Kidney tubule cell (primary cell): Measurements from ENCODE around the gene UGT1A7.
"Not testable (repeated sequence)": the region's sequence is repeated elsewhere in the genome, so short reads cannot be mapped to it uniquely, and the experiment has no call there.

Experiments used
- DNase-seq: peaks from one replicate; pipeline ENCODE4 v3.0.0-alpha.2; 2018; ENCODE audit warnings: low spot score

UGT1A7 gene

DNA sequence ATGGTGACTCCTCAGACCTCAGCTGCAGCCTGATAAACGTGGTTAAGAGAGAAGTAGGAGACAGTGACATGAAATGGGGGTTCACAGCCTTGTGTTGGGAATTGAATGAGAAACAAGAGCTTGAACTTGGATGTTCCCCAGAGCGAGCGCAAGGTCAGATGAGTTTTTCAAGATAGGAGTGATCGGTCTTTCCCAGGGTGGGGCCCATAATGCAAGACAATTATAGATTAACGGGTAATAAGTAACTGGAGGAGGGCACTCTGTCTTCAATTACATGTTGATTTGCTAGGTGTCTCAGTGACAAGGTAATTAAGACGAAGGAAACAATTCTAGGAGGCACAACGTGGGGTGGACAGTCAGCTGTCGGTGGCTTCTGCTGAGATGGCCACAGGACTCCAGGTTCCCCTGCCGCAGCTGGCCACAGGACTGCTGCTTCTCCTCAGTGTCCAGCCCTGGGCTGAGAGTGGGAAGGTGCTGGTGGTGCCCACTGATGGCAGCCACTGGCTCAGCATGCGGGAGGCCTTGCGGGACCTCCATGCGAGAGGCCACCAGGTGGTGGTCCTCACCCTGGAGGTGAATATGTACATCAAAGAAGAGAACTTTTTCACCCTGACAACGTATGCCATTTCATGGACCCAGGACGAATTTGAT is 31.0 kb downstream of the UGT1A7 start, which contains the start of gene UGT1A5:
Gene UGT1A5 (plus strand): TSS at position 297 of the 651 bp plus-strand sequence. CDS start 85 bp downstream, at position 382.
- DNase-seq, result no peak

GRCh38 chr2:233713262-233713615 is 31.5 kb downstream of the UGT1A7 start:
- no peak for DNase-seq

- no peak for DNase-seq
Measured at GRCh38 chr2:233714121-233714520, 32.4 kb downstream of the UGT1A7 start.

GRCh38 chr2:233718552-233718951 is 36.9 kb downstream of the UGT1A7 start, which contains the start of gene UGT1A4:
Gene UGT1A4 (plus strand): TSS chr2:233718736. CDS start chr2:233718821, 85 bp downstream.
- no peak for DNase-seq

- DNase-seq, result no peak
Measured at GRCh38 chr2:233728723-233729301, 47.1 kb downstream of the UGT1A7 start, which contains the start of gene UGT1A3. Gene UGT1A3 (plus strand): TSS chr2:233729042. CDS start chr2:233729127, 85 bp downstream.

- DNase-seq, result not testable (repeated sequence)
Measured at GRCh38 chr2:233736868-233737653, 55.4 kb downstream of the UGT1A7 start.

DNA sequence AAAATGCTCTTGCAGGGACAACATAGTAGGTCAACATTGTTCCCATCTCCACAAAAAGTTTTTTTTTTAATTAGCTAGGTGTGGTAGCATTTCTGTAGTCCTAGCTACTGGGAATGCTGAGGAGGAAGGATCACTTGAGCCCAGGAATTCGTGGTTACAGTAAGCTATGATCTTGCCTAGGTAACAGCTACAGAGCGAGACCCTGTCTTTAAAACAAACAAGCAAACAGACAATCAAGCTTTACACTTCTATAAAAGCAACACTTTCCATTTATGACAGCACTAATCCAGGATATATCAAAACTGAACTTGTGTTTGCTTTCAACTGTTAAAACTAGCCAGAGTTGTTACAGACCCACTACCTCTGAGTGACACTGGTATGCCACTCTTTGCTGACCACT is 59.2 kb downstream of the UGT1A7 start:
- peak; percentile 22 for DNase-seq

DNA sequence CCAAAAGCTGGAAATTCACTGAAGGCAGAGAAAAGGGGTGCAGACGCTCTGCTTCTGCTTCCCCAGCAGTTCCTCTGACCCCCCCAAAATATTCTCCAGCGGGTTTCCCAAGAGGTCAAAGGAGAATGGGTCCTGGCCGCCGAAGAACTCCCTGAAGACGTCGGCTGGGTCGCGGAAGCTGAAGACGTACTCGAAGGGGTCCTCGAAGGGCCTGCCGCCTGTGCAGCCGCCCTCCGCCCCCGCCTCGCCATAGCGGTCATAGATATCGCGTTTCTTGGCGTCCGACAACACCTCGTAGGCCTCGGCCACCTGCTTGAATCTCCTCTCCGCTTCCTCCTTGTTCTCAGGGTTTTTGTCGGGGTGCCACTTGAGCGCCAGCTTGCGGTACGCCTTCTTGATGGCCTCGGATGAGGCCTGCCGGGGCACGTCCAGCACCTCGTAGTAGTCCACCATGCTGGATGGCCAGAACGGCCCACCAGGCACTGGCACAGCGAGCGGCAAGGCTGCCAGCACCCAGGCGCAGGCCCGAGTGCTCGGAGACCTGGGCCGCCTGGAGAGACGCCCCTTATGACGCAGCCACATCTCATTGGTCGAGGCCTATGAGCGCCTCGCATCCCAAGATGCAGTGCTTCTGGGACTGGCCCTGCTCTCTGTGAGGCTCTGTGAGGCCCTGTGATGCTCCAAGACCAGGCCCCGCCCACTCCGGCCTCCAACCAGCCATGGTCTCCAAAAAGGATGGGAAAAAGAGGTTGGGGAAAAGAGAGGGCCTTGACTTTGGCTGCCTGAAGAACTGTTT is 62.0 kb downstream of the UGT1A7 start:
- no peak for DNase-seq

DNA sequence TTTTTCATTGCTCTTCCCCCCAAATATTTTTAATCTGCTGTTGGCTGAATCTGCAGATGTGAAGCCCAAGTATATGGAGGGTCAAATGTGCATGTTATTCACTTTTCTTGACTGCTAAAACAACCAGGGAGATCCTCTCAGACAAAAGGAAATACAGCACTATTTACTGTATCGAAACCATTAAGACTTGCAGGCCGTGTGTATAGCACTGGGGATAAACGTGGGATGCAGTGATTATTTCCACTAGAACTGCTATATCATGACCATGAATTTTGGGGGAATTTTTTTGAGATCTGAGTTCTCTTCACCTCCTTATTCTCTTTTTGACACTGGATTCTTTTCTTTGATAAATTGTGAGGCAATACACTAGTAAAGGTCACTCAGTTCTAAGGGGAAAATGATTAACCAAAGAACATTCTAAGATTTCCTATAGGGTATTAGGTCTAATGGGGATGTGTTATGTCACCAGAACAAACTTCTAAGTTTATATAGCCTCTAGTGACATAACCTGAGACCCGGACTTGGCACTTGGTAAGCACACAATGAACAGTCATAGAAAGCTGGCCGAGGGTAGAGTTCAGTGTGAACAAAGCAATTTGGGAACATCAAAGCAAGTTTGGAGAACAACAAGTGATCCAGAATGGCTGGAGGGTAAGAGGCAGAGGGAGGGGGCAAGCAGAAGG is 63.5 kb downstream of the UGT1A7 start:
- no peak for DNase-seq

GRCh38 chr2:233745838-233746237 is 64.1 kb downstream of the UGT1A7 start:
- DNase-seq, result not testable (repeated sequence)

- no peak for DNase-seq
Measured at GRCh38 chr2:233746475-233747282, 65.0 kb downstream of the UGT1A7 start.

- no peak for DNase-seq
Measured at GRCh38 chr2:233747283-233747544, 65.5 kb downstream of the UGT1A7 start.

DNA sequence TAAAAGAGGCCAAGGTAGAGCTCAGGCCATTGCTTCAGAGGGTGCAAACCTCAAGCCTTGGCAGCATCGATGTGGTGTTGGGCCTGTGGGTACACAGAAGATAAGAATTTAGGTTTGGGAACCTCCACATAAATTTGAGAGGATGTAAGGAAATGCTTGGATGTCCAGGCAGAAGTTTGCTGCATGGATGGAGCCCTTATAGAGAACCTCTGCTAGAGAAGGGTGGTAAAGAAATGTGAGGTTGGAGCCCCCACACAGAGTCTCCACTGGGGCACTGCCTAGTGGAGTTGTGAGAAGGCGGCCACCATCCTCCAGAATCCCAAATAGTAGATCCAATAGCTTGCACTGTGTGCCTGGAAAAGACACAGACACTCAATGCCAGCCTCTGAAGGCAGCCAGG is 69.0 kb downstream of the UGT1A7 start:
- not testable (repeated sequence) for DNase-seq

DNA sequence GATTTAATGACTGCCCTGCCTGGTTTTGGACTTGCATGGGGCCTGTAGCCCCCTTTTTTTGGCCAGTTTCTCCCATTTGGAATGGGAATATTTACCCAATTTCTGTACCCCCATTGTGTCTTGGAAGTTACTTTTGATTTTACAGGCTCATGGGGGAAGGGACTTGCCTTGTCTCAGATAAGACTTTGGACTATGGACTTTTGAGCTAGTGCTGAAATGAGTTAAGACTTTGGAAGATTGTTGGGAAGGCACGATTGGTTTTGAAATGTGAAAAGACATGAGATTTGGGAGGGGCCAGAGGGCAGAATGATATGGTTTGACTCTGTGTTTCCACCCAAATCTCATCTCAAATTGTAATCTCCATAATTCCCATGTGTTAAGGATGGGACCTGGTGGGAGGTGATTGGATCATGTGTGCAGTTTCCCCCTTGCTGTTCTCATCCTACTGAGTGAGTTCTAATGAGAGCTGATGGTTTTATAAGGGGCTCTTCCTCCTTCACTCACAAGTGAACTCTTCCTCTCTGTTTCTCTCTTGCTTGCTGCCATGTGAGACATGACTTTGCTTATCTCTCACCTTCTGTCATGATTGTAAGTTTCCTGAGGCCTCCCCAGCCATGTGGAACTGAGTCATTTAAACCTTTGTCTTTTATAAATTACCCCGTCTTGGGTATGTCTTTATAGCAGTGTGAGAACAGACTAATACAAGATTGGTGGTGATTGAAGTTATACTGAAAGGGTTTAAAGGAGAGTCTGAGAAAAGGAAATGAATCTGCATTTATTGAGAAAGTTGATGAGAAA is 69.7 kb downstream of the UGT1A7 start:
- DNase-seq, result not testable (repeated sequence)

DNA sequence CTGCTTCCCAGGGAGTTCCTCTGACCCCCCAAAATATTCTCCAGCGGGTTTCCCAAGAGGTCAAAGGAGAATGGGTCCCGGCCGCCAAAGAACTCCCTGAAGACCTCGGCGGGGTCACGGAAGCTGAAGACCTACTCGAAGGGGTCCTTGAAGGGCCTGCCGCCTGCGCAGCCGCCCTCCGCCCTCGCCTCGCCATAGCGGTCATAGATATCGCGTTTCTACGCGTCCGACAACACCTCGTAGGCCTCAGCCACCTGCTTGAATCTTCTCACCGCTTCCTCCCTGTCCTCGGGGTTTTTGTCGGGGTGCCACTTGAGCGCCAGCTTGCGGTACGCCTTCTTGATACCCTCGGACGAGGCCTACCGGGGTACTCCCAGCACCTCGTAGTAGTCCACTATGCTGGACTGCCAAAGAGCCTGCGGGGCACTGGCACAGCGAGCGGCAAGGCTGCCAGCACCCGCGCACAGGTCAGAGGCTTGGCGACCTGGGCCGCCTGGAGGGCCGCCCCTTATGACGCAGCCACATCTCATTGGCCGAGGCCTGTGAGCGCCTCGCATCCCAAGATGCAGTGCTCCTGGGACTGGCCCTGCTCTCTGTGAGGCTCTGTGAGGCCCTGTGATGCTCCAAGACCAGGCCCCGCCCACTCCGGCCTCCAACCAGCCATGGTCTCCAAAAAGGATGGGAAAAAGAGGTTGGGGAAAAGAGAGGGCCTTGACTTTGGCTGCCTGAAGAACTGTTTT is 73.3 kb downstream of the UGT1A7 start:
- DNase-seq, result no peak

DNA sequence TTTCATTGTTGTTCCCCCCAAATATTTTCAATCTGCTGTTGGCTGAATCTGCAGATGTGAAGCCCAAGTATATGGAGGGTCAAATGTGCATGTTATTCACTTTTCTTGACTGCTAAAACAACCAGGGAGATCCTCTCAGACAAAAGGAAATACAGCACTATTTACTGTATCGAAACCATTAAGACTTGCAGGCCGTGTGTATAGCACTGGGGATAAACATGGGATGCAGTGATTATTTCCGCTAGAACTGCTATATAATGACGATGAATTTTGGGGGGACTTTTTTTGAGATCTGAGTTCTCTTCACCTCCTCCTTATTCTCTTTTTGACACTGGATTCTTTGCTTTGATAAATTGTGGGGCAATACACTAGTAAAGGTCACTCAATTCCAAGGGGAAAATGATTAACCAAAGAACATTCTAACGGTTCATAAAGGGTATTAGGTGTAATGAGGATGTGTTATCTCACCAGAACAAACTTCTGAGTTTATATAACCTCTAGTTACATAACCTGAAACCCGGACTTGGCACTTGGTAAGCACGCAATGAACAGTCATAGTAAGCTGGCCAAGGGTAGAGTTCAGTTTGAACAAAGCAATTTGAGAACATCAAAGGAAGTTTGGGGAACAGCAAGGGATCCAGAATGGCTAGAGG is 74.9 kb downstream of the UGT1A7 start:
- DNase-seq, result no peak

- DNase-seq, result no peak
Measured at GRCh38 chr2:233758141-233758540, 76.4 kb downstream of the UGT1A7 start.

DNA sequence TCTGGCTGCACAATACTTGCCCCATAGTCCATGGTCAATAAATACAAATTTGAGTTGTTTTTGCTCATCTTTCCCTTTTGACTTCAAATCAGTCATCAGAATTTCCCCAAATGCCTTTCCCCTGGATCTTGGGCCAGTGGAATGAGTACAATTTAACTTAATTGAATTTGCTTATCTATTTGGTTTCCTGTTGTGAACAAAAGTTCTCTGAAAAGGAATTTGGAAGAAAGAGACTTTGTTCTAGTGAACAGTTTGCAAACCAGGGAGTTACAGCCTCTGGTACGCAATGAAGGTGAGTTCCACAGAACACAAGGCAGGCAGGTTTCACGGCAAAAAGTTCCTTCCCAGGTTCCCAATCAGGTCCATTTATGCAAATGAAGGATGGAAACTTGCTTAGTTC is 77.1 kb downstream of the UGT1A7 start:
- DNase-seq, result no peak

- DNase-seq, result no peak
Measured at GRCh38 chr2:233760043-233760442, 78.3 kb downstream of the UGT1A7 start, which contains the start of gene UGT1A1. Gene UGT1A1 (plus strand): TSS chr2:233760270. CDS start chr2:233760288, 18 bp downstream.
